ENCODE data around the gene TNRC6B. TPM values are rescaled to one million over a fixed set of nuclear protein-coding genes. Genes with fewer than 3 reads are reported as not detected.
A peak's percentile ranks its signal among the peaks of the same experiment; 100 is the strongest.

Gene TNRC6B
- total and polyA plus RNA-seq, 2 experiments from 2014 or later: 46.9 to 87.8 TPM

DNA sequence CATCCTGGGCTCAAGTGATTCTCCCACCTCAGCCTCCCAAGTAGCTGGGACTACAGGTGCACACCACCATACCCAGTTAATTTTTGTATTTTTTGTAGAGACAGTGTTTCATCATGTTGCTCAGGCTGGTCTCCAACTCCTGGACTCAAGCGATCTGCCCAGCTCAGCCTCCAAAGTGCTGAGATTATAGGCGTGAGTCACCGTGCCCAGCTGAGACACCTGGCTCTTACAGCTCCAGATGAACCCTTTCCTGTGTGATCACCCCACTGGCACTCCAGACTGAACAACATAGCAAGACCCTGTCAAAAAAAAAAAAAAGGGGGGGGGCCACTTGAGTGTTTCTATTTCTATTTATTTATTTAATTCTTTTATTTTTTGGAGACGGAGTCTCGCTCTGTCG lies 167.5 kb downstream of the TNRC6B start (continued):
- TF ChIP-seq, protein P1, sequence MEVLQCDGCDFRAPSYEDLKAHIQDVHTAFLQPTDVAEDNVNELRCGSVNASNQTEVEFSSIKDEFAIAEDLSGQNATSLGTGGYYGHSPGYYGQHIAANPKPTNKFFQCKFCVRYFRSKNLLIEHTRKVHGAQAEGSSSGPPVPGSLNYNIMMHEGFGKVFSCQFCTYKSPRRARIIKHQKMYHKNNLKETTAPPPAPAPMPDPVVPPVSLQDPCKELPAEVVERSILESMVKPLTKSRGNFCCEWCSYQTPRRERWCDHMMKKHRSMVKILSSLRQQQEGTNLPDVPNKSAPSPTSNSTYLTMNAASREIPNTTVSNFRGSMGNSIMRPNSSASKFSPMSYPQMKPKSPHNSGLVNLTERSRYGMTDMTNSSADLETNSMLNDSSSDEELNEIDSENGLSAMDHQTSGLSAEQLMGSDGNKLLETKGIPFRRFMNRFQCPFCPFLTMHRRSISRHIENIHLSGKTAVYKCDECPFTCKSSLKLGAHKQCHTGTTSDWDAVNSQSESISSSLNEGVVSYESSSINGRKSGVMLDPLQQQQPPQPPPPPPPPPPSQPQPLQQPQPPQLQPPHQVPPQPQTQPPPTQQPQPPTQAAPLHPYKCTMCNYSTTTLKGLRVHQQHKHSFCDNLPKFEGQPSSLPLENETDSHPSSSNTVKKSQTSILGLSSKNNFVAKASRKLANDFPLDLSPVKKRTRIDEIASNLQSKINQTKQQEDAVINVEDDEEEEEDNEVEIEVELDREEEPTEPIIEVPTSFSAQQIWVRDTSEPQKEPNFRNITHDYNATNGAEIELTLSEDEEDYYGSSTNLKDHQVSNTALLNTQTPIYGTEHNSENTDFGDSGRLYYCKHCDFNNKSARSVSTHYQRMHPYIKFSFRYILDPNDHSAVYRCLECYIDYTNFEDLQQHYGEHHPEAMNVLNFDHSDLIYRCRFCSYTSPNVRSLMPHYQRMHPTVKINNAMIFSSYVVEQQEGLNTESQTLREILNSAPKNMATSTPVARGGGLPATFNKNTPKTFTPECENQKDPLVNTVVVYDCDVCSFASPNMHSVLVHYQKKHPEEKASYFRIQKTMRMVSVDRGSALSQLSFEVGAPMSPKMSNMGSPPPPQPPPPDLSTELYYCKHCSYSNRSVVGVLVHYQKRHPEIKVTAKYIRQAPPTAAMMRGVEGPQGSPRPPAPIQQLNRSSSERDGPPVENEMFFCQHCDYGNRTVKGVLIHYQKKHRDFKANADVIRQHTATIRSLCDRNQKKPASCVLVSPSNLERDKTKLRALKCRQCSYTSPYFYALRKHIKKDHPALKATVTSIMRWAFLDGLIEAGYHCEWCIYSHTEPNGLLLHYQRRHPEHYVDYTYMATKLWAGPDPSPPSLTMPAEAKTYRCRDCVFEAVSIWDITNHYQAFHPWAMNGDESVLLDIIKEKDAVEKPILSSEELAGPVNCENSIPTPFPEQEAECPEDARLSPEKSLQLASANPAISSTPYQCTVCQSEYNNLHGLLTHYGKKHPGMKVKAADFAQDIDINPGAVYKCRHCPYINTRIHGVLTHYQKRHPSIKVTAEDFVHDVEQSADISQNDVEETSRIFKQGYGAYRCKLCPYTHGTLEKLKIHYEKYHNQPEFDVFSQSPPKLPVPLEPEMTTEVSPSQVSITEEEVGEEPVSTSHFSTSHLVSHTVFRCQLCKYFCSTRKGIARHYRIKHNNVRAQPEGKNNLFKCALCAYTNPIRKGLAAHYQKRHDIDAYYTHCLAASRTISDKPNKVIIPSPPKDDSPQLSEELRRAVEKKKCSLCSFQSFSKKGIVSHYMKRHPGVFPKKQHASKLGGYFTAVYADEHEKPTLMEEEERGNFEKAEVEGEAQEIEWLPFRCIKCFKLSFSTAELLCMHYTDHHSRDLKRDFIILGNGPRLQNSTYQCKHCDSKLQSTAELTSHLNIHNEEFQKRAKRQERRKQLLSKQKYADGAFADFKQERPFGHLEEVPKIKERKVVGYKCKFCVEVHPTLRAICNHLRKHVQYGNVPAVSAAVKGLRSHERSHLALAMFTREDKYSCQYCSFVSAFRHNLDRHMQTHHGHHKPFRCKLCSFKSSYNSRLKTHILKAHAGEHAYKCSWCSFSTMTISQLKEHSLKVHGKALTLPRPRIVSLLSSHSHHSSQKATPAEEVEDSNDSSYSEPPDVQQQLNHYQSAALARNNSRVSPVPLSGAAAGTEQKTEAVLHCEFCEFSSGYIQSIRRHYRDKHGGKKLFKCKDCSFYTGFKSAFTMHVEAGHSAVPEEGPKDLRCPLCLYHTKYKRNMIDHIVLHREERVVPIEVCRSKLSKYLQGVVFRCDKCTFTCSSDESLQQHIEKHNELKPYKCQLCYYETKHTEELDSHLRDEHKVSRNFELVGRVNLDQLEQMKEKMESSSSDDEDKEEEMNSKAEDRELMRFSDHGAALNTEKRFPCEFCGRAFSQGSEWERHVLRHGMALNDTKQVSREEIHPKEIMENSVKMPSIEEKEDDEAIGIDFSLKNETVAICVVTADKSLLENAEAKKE (CRISPR knock-in tag; IDR thresholded peaks at IDR 0.05): no peak
- TF ChIP-seq CREB1 (CRISPR knock-in tag; IDR thresholded peaks at IDR 0.05; ENCODE audit: low read depth) (no peak), ZNF331 (CRISPR knock-in tag; IDR thresholded peaks at IDR 0.05; ENCODE audit: low read depth) (no peak), NANOG (IDR thresholded peaks at IDR 0.05; ENCODE audit: borderline replicate concordance) (no peak), ZNF114 (CRISPR knock-in tag; IDR thresholded peaks at IDR 0.05) (no peak)
- TF ChIP-seq, protein P2, sequence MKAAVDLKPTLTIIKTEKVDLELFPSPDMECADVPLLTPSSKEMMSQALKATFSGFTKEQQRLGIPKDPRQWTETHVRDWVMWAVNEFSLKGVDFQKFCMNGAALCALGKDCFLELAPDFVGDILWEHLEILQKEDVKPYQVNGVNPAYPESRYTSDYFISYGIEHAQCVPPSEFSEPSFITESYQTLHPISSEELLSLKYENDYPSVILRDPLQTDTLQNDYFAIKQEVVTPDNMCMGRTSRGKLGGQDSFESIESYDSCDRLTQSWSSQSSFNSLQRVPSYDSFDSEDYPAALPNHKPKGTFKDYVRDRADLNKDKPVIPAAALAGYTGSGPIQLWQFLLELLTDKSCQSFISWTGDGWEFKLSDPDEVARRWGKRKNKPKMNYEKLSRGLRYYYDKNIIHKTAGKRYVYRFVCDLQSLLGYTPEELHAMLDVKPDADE (IDR thresholded peaks at IDR 0.05): no peak

DNA sequence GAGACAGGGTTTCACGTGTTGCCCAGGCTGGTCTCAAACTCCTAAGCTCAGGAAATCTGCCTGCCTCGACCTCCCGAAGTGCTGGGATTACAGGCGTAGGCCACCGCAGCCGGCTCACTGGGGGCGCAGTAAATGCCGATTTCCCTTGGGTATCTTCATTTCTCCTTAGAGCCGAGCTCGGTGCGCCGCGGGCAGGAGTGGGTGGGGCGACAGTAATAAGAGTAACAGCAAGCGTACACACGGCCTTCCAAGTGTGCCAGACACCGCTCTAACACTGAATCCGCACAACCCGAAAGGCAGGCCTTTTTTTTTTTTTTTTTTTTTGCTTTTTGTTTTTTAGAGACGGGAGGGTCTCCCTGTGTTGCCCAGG lies 168.1 kb downstream of the TNRC6B start:
- Mint-ChIP-seq H3K27me3 (ENCODE audit: insufficient read depth, low read depth, poor library complexity) (peaks cover 9% of the 10 kb centered on the region), H3K4me1 (peaks cover 8% of the 10 kb centered on the region; the same call in 2 of the 3 replicates), H3K27ac (peak overlapping the region; percentile 97), H3K36me3 (ENCODE audit: low read depth) (peaks cover 32% of the 10 kb centered on the region), H3K9me3 (no peaks in the 10 kb centered on the region), H3K4me3 (peak overlapping the region; percentile 97)
- H2AFZ ChIP-seq: peak overlapping the region; percentile 98
- peaks cover 21% of the 10 kb centered on the region for H3K36me3 ChIP-seq (ENCODE audit: insufficient read depth)
- no peaks in the 10 kb centered on the region for H3K9me2 ChIP-seq (ENCODE audit: insufficient read depth)
- peaks cover 6% of the 10 kb centered on the region; the same call in 1 of the 2 replicates for H3K4me1 ChIP-seq (ENCODE audit: insufficient read depth)
- H3K27me3 ChIP-seq (ENCODE audit: insufficient read depth): no peaks in the 10 kb centered on the region
- DNase-seq (ENCODE audit: low spot score): no peak
- peak; percentile 17 for ATAC-seq
- peak overlapping the region; percentile 68 for H3K4me3 ChIP-seq
- peak overlapping the region; percentile 87 for H3K4me2 ChIP-seq
- H3K27ac ChIP-seq (ENCODE audit: low read depth): peak overlapping the region; percentile 89
- peaks cover 16% of the 10 kb centered on the region for H4K20me1 ChIP-seq (replicated peaks; ENCODE audit: insufficient read depth)
- H3K79me2 ChIP-seq (replicated peaks; ENCODE audit: insufficient read depth): peaks cover 43% of the 10 kb centered on the region
- peaks cover 17% of the 10 kb centered on the region for H3F3A ChIP-seq (replicated peaks; ENCODE audit: low read depth)
- TF ChIP-seq, protein P1 (CRISPR knock-in tag; IDR thresholded peaks at IDR 0.05): no peak
- TF ChIP-seq, protein P2 (IDR thresholded peaks at IDR 0.05): no peak
- TF ChIP-seq POLR2AphosphoS5 (IDR thresholded peaks at IDR 0.05; ENCODE audit: low read depth): no peak

Measured in GM23338 (cell line).